Endodermal cell (in vitro differentiated cells): ENCODE results near the gene ZYG11A. TPM values are rescaled to one million over a fixed set of nuclear protein-coding genes. Genes with fewer than 3 reads are reported as not detected.
"Not testable (repeated sequence)": the region's sequence is repeated elsewhere in the genome, so short reads cannot be mapped to it uniquely, and the experiment has no call there.

Experiments used
- DNase-seq: peaks from one replicate; pipeline ENCODE4 v3.0.0-alpha.2; 2017
- H3K27ac ChIP-seq: 2 replicates; pipeline ENCODE4 v1.5.1; 2013; ENCODE audit warnings: mild to moderate bottlenecking, low read depth, low read length, moderate library complexity
- H3K27me3 ChIP-seq: 2 replicates; pipeline ENCODE4 v1.6.1; 2013; ENCODE audit warnings: mild to moderate bottlenecking, low read length, moderate library complexity; ENCODE audit not compliant: insufficient read depth, control insufficient read depth, poor library complexity, severe bottlenecking
- H3K36me3 ChIP-seq: 2 replicates; pipeline ENCODE4 v1.7.0; 2013; ENCODE audit warnings: mild to moderate bottlenecking, low read length, moderate library complexity; ENCODE audit not compliant: control insufficient read depth, insufficient read depth
- H3K4me1 ChIP-seq: one replicate; pipeline ENCODE4 v1.7.0; 2013; ENCODE audit warnings: low read length; ENCODE audit not compliant: control insufficient read depth, insufficient read depth
- H3K4me3 ChIP-seq: 2 replicates; pipeline ENCODE4 v1.5.1; 2013; ENCODE audit warnings: mild to moderate bottlenecking, low read length, moderate library complexity
- H3K9ac ChIP-seq: 2 replicates; pipeline ENCODE4 v1.6.1; 2013; ENCODE audit warnings: mild to moderate bottlenecking, low read length, moderate library complexity; ENCODE audit not compliant: poor library complexity, severe bottlenecking; ENCODE audit errors: extremely low read depth
- H3K9me3 ChIP-seq: 2 replicates; pipeline ENCODE4 v1.6.1; 2013; ENCODE audit warnings: mild to moderate bottlenecking, low read length, moderate library complexity; ENCODE audit not compliant: control insufficient read depth
- H3K27ac Mint-ChIP-seq: 2 replicates; pipeline ENCODE4 v1.8.0; 2020; ENCODE audit warnings: mixed read lengths
- H3K27me3 Mint-ChIP-seq: 2 replicates; pipeline ENCODE4 v1.8.0; 2021; ENCODE audit warnings: mild to moderate bottlenecking, mixed read lengths; ENCODE audit not compliant: insufficient read depth
- H3K36me3 Mint-ChIP-seq: 2 replicates; pipeline ENCODE4 v1.8.0; 2020; ENCODE audit warnings: low read depth, mixed read lengths
- H3K4me1 Mint-ChIP-seq: 2 replicates; pipeline ENCODE4 v1.8.0; 2020; ENCODE audit warnings: mixed read lengths
- H3K4me3 Mint-ChIP-seq: 2 replicates; pipeline ENCODE4 v1.8.0; 2020; ENCODE audit warnings: mild to moderate bottlenecking, moderate library complexity, mixed read lengths
- H3K9me3 Mint-ChIP-seq: 2 replicates; pipeline ENCODE4 v1.8.0; 2020; ENCODE audit warnings: mild to moderate bottlenecking, mixed read lengths
- WGBS, 2 experiments: methylation state at CpG; one replicate each; pipeline versions ENCODE4 v1.1.5 to v1.1.7; 2013; ENCODE audit warnings: missing lambda C conversion rate in 2 of 2, mixed read lengths in 1 of 2; ENCODE audit not compliant: insufficient coverage in 1 of 2, insufficient read length in 1 of 2; 5-methylcytosine and 5-hydroxymethylcytosine counted together
- total RNA-seq, 2 donors: library from RNA; stranded (reverse); fragmentation: NEBNext Ultra II Directional in 1 of 2; extraction: Animal tissue kit (Norgen Biotek cat#: 25700) in 1 of 2; gene quantifications; 2 replicates in 1 of 2; 3 replicates in 1 of 2; pipeline ENCODE4 v1.2.1, GENCODE V29; 2021
- TF ChIP-seq, protein P1 (sequence below): fragments of 200-600 bp; sonication (generic); conservative IDR thresholded peaks from 2 replicates; pipeline ENCODE4 v1.5.0; 2021; ENCODE audit warnings: antibody characterized with exemption, mild to moderate bottlenecking

Gene ZYG11A
- total RNA-seq, 2 donors from 2014 or later: 1.5 to 3.2 TPM

DNA sequence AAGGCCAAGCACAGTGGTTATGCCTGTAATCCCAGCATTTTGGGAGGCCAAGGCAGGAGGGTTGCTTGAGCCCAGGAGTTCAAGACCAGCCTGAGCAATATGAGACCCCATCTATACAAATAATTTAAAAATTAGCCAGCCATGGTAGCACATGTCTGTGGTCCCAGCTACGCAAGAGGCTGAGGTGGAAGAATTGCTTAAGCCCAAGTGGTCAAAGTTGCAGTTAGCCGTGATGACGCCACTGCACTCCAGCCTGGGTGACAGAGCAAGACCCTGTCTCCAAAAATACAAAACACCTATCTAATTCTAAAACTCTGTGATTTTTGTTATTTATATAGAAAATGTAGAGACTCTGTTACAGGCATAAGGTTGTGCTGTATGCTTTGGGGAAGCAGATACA lies 44.2 kb upstream of the ZYG11A start:
- H3K4me3 Mint-ChIP-seq: no peak overlapping the region

DNA sequence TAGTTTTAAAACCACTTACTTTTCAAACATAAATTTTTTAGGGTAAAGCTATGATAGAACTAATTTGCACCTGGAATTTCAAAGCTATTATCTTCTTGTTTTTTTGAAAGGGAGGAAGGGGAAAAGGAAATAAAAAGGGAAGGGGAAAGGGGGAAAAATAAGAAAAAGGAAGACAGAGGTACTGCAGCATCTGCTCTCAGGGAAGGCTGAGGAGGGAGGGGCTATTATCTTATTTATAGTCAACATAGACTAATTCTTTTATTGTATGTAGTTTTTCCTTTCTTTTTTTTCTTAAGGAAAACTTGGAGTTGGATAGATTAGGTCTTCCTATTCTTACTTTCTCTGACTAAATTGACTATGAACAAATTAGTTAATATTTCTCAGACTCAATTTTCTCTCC lies 41.5 kb upstream of the ZYG11A start:
- TF ChIP-seq, protein P1, sequence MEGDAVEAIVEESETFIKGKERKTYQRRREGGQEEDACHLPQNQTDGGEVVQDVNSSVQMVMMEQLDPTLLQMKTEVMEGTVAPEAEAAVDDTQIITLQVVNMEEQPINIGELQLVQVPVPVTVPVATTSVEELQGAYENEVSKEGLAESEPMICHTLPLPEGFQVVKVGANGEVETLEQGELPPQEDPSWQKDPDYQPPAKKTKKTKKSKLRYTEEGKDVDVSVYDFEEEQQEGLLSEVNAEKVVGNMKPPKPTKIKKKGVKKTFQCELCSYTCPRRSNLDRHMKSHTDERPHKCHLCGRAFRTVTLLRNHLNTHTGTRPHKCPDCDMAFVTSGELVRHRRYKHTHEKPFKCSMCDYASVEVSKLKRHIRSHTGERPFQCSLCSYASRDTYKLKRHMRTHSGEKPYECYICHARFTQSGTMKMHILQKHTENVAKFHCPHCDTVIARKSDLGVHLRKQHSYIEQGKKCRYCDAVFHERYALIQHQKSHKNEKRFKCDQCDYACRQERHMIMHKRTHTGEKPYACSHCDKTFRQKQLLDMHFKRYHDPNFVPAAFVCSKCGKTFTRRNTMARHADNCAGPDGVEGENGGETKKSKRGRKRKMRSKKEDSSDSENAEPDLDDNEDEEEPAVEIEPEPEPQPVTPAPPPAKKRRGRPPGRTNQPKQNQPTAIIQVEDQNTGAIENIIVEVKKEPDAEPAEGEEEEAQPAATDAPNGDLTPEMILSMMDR: no peak
- H3K27me3 Mint-ChIP-seq: no peaks in the 10 kb centered on the region
- Histone ChIP-seq H3K9me3 (no peaks in the 10 kb centered on the region), H3K36me3 (peaks cover 40% of the 10 kb centered on the region), H3K27ac (no peak overlapping the region), H3K4me1 (no peaks in the 10 kb centered on the region), H3K27me3 (no peaks in the 10 kb centered on the region), H3K9ac (no peak overlapping the region), H3K4me3 (no peak overlapping the region)
- no peak overlapping the region for H3K27ac Mint-ChIP-seq
- H3K9me3 Mint-ChIP-seq: no peaks in the 10 kb centered on the region
- H3K4me3 Mint-ChIP-seq: no peak overlapping the region
- H3K4me1 Mint-ChIP-seq: no peaks in the 10 kb centered on the region
- peaks cover 28% of the 10 kb centered on the region for H3K36me3 Mint-ChIP-seq
- no peak for DNase-seq

More for the DNA sequence above, 44.2 kb upstream of the ZYG11A start:
- H3K4me1 ChIP-seq: no peaks in the 10 kb centered on the region
- no peak overlapping the region for H3K27ac ChIP-seq
- no peaks in the 10 kb centered on the region for H3K27me3 ChIP-seq
- 95% methylated on average over 3 of the region's 3 CpGs; no CpG with 5 or more reads in 1 of the 2 experiments for WGBS, 2 experiments
- H3K9ac ChIP-seq: no peak overlapping the region
- no peak for DNase-seq
- H3K36me3 ChIP-seq: peaks cover 43% of the 10 kb centered on the region
- Mint-ChIP-seq H3K36me3 (peaks cover 25% of the 10 kb centered on the region), H3K4me1 (peaks cover 2% of the 10 kb centered on the region), H3K9me3 (no peaks in the 10 kb centered on the region), H3K27ac (no peak overlapping the region), H3K27me3 (no peaks in the 10 kb centered on the region)
- H3K4me3 ChIP-seq: no peak overlapping the region
- TF ChIP-seq, protein P1: no peak
- H3K9me3 ChIP-seq: no peaks in the 10 kb centered on the region

DNA sequence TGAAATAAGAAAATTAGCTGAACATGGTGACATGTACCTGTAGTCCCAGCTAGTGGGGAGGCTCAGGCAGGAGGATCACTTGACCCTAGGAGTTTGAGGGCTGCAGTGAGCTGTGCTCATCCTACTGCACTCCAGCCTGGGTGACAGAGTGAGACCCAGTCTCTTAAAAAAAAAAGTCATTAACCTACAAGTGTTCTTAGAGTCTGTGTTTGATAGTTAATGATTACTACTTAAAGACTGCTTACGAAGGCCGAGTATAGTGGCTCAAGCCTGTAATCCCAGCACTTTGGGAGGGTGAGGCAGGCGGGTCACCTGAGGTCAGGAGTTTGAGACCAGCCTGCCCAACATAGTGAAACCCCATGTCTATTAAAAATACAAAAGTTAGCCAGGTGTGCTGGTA lies 38.5 kb upstream of the ZYG11A start:
- not testable (repeated sequence) for H3K9ac ChIP-seq, H3K27me3 Mint-ChIP-seq, H3K4me1 Mint-ChIP-seq, H3K27me3 ChIP-seq, H3K27ac ChIP-seq, H3K9me3 Mint-ChIP-seq, H3K4me1 ChIP-seq, DNase-seq, H3K4me3 Mint-ChIP-seq, H3K4me3 ChIP-seq, H3K27ac Mint-ChIP-seq, H3K9me3 ChIP-seq
- peaks cover 25% of the 10 kb centered on the region for H3K36me3 Mint-ChIP-seq
- WGBS, 2 experiments: 97 to 100% methylated on average over 1 to 3 of the region's 3 CpGs
- peaks cover 20% of the 10 kb centered on the region for H3K36me3 ChIP-seq

DNA sequence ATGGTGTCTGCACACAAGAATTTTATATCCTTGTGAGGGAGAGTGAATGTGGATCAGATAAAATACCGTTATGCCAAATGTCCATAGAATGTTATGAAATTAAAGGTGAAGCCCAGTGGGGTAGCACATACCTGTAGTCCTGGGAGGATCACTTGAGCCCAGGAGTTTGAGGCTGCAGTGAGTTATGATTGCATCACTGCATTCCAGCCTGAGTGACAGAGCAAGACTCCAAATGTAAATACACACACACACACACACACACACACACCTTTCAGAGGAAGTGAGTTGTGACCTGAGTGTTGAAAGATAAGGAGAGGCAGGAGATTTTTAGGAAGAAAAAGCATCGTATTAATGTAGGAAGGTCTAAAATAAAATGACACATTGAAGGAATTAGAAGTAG lies 28.1 kb upstream of the ZYG11A start:
- 94 to 100% methylated on average over 1 to 2 of the region's 2 CpGs for WGBS, 2 experiments
- Histone ChIP-seq H3K36me3 (peaks cover 41% of the 10 kb centered on the region), H3K9me3 (no peaks in the 10 kb centered on the region), H3K9ac (no peak overlapping the region), H3K27me3 (no peaks in the 10 kb centered on the region), H3K4me3 (no peak overlapping the region), H3K27ac (no peak overlapping the region), H3K4me1 (no peaks in the 10 kb centered on the region)
- TF ChIP-seq, protein P1: no peak
- no peak overlapping the region for H3K4me3 Mint-ChIP-seq
- DNase-seq: no peak
- no peaks in the 10 kb centered on the region for H3K4me1 Mint-ChIP-seq
- H3K27ac Mint-ChIP-seq: no peak overlapping the region
- no peaks in the 10 kb centered on the region for H3K27me3 Mint-ChIP-seq
- H3K36me3 Mint-ChIP-seq: peaks cover 49% of the 10 kb centered on the region
- H3K9me3 Mint-ChIP-seq: no peaks in the 10 kb centered on the region

DNA sequence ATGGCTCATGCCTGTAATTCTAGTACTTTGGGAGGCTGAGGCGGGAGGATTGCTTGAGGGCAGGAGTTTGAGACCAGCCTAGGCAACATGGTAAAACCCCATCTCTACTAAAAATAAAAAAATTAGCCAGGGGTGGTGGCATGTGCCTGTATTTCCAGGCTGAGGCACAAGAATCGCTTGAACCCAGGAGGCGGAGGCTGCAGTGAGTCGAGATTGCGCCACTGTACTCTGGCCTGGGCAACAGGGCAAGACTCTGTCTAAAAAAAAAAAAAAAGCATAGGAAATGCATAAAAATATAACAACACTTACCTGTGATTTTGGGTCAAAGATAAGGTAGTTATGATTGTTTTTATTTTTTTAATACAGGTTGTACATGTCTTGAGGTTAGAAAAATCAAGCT lies 21.7 kb upstream of the ZYG11A start:
- not testable (repeated sequence) for H3K9me3 Mint-ChIP-seq, H3K27ac Mint-ChIP-seq, H3K9me3 ChIP-seq, H3K27me3 ChIP-seq, H3K4me1 ChIP-seq, H3K9ac ChIP-seq, DNase-seq, H3K4me1 Mint-ChIP-seq, H3K4me3 Mint-ChIP-seq, H3K4me3 ChIP-seq, H3K27ac ChIP-seq, H3K27me3 Mint-ChIP-seq
- peaks cover 30% of the 10 kb centered on the region for H3K36me3 Mint-ChIP-seq
- 94 to 95% methylated on average over 5 of the region's 5 CpGs for WGBS, 2 experiments
- H3K36me3 ChIP-seq: peaks cover 41% of the 10 kb centered on the region
